H1 (cell line): Measurements from ENCODE around the gene KCTD20. TPM values are rescaled to one million over a fixed set of nuclear protein-coding genes. Genes with fewer than 3 reads are reported as not detected.

Source experiments
- HDAC6 ChIP-seq: IDR thresholded peaks from one replicate; pipeline ENCODE4 v1.7.1; 2012; ENCODE audit warnings: low read depth, mild to moderate bottlenecking, inconsistent platforms, low read length, moderate library complexity
- MAX ChIP-seq: IDR thresholded peaks from 2 replicates; pipeline ENCODE4 v1.6.1; 2012; ENCODE audit warnings: inconsistent platforms
- polyA plus RNA-seq, 7 experiments: library from polyadenylated mRNA; depleted of rRNA in 3 of 7; stranded (reverse) in 5 of 7; unstranded in 2 of 7; fragments of >200 nt in 5 of 7; fragments of 200-250 nt in 2 of 7; gene quantifications; 1 replicate in 5 of 7; 2 replicates in 1 of 7; 4 replicates in 1 of 7; pipeline versions ENCODE4 v1.2.1 to v1.2.3, GENCODE V29; 2011 to 2013; ENCODE audit warnings: missing spikeins in 2 of 7, mixed read lengths in 2 of 7
- small RNA-seq: library from polyadenylated mRNA; stranded (forward); fragments of <200 nt; extraction: miRNeasy Mini kit (QIAGEN cat#:217004); gene quantifications from one replicate; pipeline ENCODE3, GENCODE V24; 2013; ENCODE audit not compliant: insufficient read depth
- total RNA-seq: library from RNA; stranded (reverse); fragmentation: NEBNext Ultra II Directional; extraction: Animal tissue kit (Norgen Biotek cat#: 25700); gene quantifications from 2 replicates; pipeline ENCODE4 v1.2.1, GENCODE V29; 2021

Gene KCTD20
- total and polyA plus RNA-seq, 2 of the 8 experiments (the other 6 are each of a cell fraction or from before 2014, with no cell fraction given) = 10.1 to 26.2 TPM

- TF ChIP-seq MAX = no peak
- TF ChIP-seq HDAC6 = no peak
- TF ChIP-seq, all 59 proteins: peak for 0
Observed at GRCh38 chr6:36539814-36540568, 97.2 kb downstream of the KCTD20 start (continued).

Small RNAs within 50 kb of the gene (small RNA-seq; reads per million reads assigned to genes)
- not detected for gene RN7SL502P

Other genes with a start within 250 kb of the KCTD20 start
- 37.5 and 42.3 TPM in 2 replicates for gene BRPF3, start 246.3 kb upstream of the KCTD20 start, total RNA-seq
- gene BRPF3, start 246.3 kb upstream of the KCTD20 start, polyA plus RNA-seq (2011; rRNA removed) = 26.0 and 39.2 TPM in 2 replicates
- gene PNPLA1, start 172.9 kb upstream of the KCTD20 start, total RNA-seq = not detected in 2 replicates
- gene PNPLA1, start 172.9 kb upstream of the KCTD20 start, polyA plus RNA-seq (2011; rRNA removed) = not detected in 2 replicates
- not detected in 2 replicates for gene BNIP5, start 106.1 kb upstream of the KCTD20 start, total RNA-seq
- gene BNIP5, start 106.1 kb upstream of the KCTD20 start, polyA plus RNA-seq (2011; rRNA removed) = not detected in 2 replicates
- 0.21 and 0.54 TPM in 2 replicates for gene ETV7, start 55.3 kb upstream of the KCTD20 start, total RNA-seq
- 2.4 TPM in 2 replicates for gene ETV7, start 55.3 kb upstream of the KCTD20 start, polyA plus RNA-seq (2011; rRNA removed)
- gene PXT1, start 146 bp upstream of the KCTD20 start, total RNA-seq = not detected in 2 replicates
- 0.06 and 0.20 TPM in 2 replicates for gene PXT1, start 146 bp upstream of the KCTD20 start, polyA plus RNA-seq (2011; rRNA removed)
- gene STK38, start 104.5 kb downstream of the KCTD20 start, total RNA-seq = 18.5 and 19.8 TPM in 2 replicates
- gene STK38, start 104.5 kb downstream of the KCTD20 start, polyA plus RNA-seq (2011; rRNA removed) = 6.2 and 8.1 TPM in 2 replicates
- gene SRSF3, start 151.4 kb downstream of the KCTD20 start, total RNA-seq = 689 and 705 TPM in 2 replicates
- 471 and 548 TPM in 2 replicates for gene SRSF3, start 151.4 kb downstream of the KCTD20 start, polyA plus RNA-seq (2011; rRNA removed)
- gene CDKN1A, start 235.7 kb downstream of the KCTD20 start, total RNA-seq = 14.5 and 15.2 TPM in 2 replicates
- gene CDKN1A, start 235.7 kb downstream of the KCTD20 start, polyA plus RNA-seq (2011; rRNA removed) = 36.0 and 56.1 TPM in 2 replicates